ENCODE measurements around the gene GPR158. TPM values are rescaled to one million over a fixed set of nuclear protein-coding genes. Genes with fewer than 3 reads are reported as not detected.
A peak's percentile ranks its signal among the peaks of the same experiment; 100 is the strongest.

Gene GPR158
- total RNA-seq, 1 experiment from 2014 or later = 0.24 TPM

DNA sequence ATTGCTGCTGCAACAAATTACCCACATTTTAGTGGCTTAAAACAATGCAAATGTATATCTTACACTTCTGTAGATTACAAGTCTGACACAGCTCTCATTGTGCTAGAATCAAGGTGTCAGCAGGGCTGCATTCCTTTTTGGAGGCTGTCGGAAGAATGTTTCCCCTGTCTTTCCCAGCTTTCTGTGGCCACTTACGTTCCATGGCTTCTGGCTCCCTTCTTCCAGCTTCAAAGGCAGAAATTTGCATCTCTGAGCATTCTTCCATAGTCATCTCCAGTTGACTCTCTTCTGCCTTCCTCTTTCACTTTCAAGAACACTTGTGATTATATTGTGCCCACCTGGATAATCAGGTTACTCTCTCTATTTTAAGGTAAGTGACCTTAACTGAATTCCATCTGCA, 125.3 kb downstream of the GPR158 start:
- no peak overlapping the region for H4K5ac ChIP-seq (ENCODE audit: insufficient read length, low read depth, low read length)
- Mint-ChIP-seq H3K4me1 (peaks cover 16 to 17% of the 10 kb centered on the region in 2 experiments), H3K4me3 (no peak overlapping the region), H3K9me3 (no peaks in the 10 kb centered on the region), H3K36me3 (ENCODE audit: insufficient read depth in 1 of 3, low read depth in 3 of 3) (no peaks in the 10 kb centered on the region), H3K27me3 (ENCODE audit: low read depth) (no peaks in the 10 kb centered on the region), H3K27ac (no peak overlapping the region; a peak in 1 of 7 replicates)
- no peaks in the 10 kb centered on the region for H4K20me1 ChIP-seq (ENCODE audit: control insufficient read depth, insufficient read depth, insufficient read length)
- no peak overlapping the region for H3T11ph ChIP-seq (ENCODE audit: low read length)
- no peaks in the 10 kb centered on the region for H3K23me2 ChIP-seq (ENCODE audit: insufficient read length, low read depth, low read length, poor library complexity, severe bottlenecking)
- H3K4ac ChIP-seq (ENCODE audit: low read depth, low read length) = no peak overlapping the region
- H2BK5ac ChIP-seq (ENCODE audit: insufficient read length, low read length) = no peak overlapping the region
- no peak overlapping the region for H2BK120ac ChIP-seq (ENCODE audit: low read depth, low read length, poor library complexity, severe bottlenecking)
- no peak overlapping the region for H4K91ac ChIP-seq (ENCODE audit: insufficient read length, low read depth, low read length)
- no peak overlapping the region for H3K14ac ChIP-seq (ENCODE audit: insufficient read depth, low read length)
- no peak overlapping the region for H3K27ac ChIP-seq (ENCODE audit: insufficient read length, low read depth, low read length)
- H3K4me2 ChIP-seq (ENCODE audit: insufficient read depth, insufficient read length, low read length) = no peak overlapping the region
- no peak overlapping the region for H2BK12ac ChIP-seq (ENCODE audit: insufficient read length, low read depth, low read length)
- H2AK5ac ChIP-seq (ENCODE audit: insufficient read length, low read length) = no peak overlapping the region
- no peaks in the 10 kb centered on the region for H3K79me1 ChIP-seq (ENCODE audit: insufficient read depth, low read depth, low read length, poor library complexity, severe bottlenecking)
- no peak overlapping the region for H3K23ac ChIP-seq (ENCODE audit: insufficient read length, low read depth, low read length)
- H3K4me1 ChIP-seq (ENCODE audit: insufficient read depth, low read length) = no peaks in the 10 kb centered on the region; the same call in 1 of the 2 replicates
- no peak overlapping the region for H3K56ac ChIP-seq (ENCODE audit: insufficient read length, low read depth, low read length)
- peak; percentile 27 for DNase-seq
- no peak overlapping the region for H4K8ac ChIP-seq (replicated peaks; ENCODE audit: insufficient read length, low read depth, low read length)
- no peak overlapping the region for H2BK15ac ChIP-seq (ENCODE audit: low read depth, low read length)
- no peaks in the 10 kb centered on the region for H3K9me3 ChIP-seq (ENCODE audit: control insufficient read depth, low read depth, low read length)
- no peak overlapping the region for H2AFZ ChIP-seq (ENCODE audit: low read length)
- no peaks in the 10 kb centered on the region for H3K79me2 ChIP-seq (ENCODE audit: insufficient read depth, low read length)
- no peak overlapping the region for H3K18ac ChIP-seq (ENCODE audit: insufficient read length, low read depth, low read length)
- no CpG with 5 or more reads among the region's 2 CpGs for WGBS (ENCODE audit: extremely low coverage, insufficient read length, low lambda C conversion rate)
- H2BK20ac ChIP-seq (ENCODE audit: low read depth, low read length, poor library complexity, severe bottlenecking) = no peak overlapping the region
- TF ChIP-seq, protein P1, sequence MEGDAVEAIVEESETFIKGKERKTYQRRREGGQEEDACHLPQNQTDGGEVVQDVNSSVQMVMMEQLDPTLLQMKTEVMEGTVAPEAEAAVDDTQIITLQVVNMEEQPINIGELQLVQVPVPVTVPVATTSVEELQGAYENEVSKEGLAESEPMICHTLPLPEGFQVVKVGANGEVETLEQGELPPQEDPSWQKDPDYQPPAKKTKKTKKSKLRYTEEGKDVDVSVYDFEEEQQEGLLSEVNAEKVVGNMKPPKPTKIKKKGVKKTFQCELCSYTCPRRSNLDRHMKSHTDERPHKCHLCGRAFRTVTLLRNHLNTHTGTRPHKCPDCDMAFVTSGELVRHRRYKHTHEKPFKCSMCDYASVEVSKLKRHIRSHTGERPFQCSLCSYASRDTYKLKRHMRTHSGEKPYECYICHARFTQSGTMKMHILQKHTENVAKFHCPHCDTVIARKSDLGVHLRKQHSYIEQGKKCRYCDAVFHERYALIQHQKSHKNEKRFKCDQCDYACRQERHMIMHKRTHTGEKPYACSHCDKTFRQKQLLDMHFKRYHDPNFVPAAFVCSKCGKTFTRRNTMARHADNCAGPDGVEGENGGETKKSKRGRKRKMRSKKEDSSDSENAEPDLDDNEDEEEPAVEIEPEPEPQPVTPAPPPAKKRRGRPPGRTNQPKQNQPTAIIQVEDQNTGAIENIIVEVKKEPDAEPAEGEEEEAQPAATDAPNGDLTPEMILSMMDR (conservative IDR thresholded peaks at IDR 0.05) = no peak
- no peak overlapping the region for H3K9ac ChIP-seq (ENCODE audit: extremely low read depth, insufficient read length, low read length)
- H3K27me3 ChIP-seq (ENCODE audit: insufficient read depth, low read length) = no peaks in the 10 kb centered on the region
